Mesodermal cell (in vitro differentiated cells): Measurements from ENCODE around the gene CACUL1.

ENCODE experiments used
- H3K27ac ChIP-seq: 2 replicates; pipeline ENCODE4 v1.7.0; 2013; ENCODE audit warnings: mild to moderate bottlenecking, low read depth, low read length, moderate library complexity; ENCODE audit not compliant: severe bottlenecking
- H3K36me3 ChIP-seq: 2 replicates; pipeline ENCODE4 v1.7.1; 2013; ENCODE audit warnings: mild to moderate bottlenecking, low read length, moderate library complexity; ENCODE audit not compliant: control insufficient read depth, insufficient read depth
- H3K4me1 ChIP-seq: one replicate; pipeline ENCODE4 v1.7.1; 2013; ENCODE audit warnings: mild to moderate bottlenecking, low read length; ENCODE audit not compliant: insufficient read depth, control insufficient read depth, poor library complexity, severe bottlenecking
- H3K4me3 ChIP-seq: 2 replicates; pipeline ENCODE4 v1.7.0; 2013; ENCODE audit warnings: low read length, control low read depth, mild to moderate bottlenecking; ENCODE audit not compliant: insufficient read depth, poor library complexity, severe bottlenecking; ENCODE audit errors: extremely low read depth
- H3K9me3 ChIP-seq: 2 replicates; pipeline ENCODE4 v1.7.1; 2013; ENCODE audit warnings: mild to moderate bottlenecking, low read length, moderate library complexity; ENCODE audit not compliant: control insufficient read depth
- WGBS, 2 experiments: methylation state at CpG; one replicate each; pipeline ENCODE4 v1.1.5; 2013; ENCODE audit warnings: missing lambda C conversion rate in 2 of 2; ENCODE audit not compliant: insufficient coverage in 2 of 2; 5-methylcytosine and 5-hydroxymethylcytosine counted together

Gene CACUL1

GRCh38 chr10:118768041-118768919 is 13.5 kb upstream of the CACUL1 start:
- H3K4me1 ChIP-seq, result no peaks in the 10 kb centered on the region
- H3K36me3 ChIP-seq, result no peaks in the 10 kb centered on the region
- no peaks in the 10 kb centered on the region for H3K9me3 ChIP-seq
- H3K27ac ChIP-seq, result no peak overlapping the region
- 88 to 89% methylated on average over 4 to 5 of the region's 6 CpGs for WGBS, 2 experiments
- no peak overlapping the region for H3K4me3 ChIP-seq

- 90 to 93% methylated on average over 4 of the region's 6 CpGs for WGBS, 2 experiments
- Histone ChIP-seq H3K4me3 (no peak overlapping the region), H3K27ac (no peak overlapping the region), H3K4me1 (no peaks in the 10 kb centered on the region), H3K36me3 (no peaks in the 10 kb centered on the region), H3K9me3 (no peaks in the 10 kb centered on the region)
Measured at GRCh38 chr10:118767297-118768040, 12.7 kb upstream of the CACUL1 start.

GRCh38 chr10:118764195-118764594 is 9.4 kb upstream of the CACUL1 start:
- Histone ChIP-seq H3K36me3 (no peaks in the 10 kb centered on the region), H3K4me3 (no peak overlapping the region), H3K9me3 (no peaks in the 10 kb centered on the region), H3K27ac (no peak overlapping the region), H3K4me1 (no peaks in the 10 kb centered on the region)
- 96% methylated on average over 4 of the region's 4 CpGs; no CpG with 5 or more reads in 1 of the 2 experiments for WGBS, 2 experiments

GRCh38 chr10:118763202-118763988 is 8.6 kb upstream of the CACUL1 start:
- H3K4me1 ChIP-seq, result no peaks in the 10 kb centered on the region
- no peak overlapping the region for H3K4me3 ChIP-seq
- no peaks in the 10 kb centered on the region for H3K36me3 ChIP-seq
- H3K9me3 ChIP-seq, result no peaks in the 10 kb centered on the region
- H3K27ac ChIP-seq, result no peak overlapping the region
- 83 to 88% methylated on average over 1 to 2 of the region's 3 CpGs for WGBS, 2 experiments

- no peaks in the 10 kb centered on the region for H3K36me3 ChIP-seq
- H3K27ac ChIP-seq, result no peak overlapping the region
- H3K4me3 ChIP-seq, result no peak overlapping the region
- H3K9me3 ChIP-seq, result no peaks in the 10 kb centered on the region
- H3K4me1 ChIP-seq, result peaks cover 6% of the 10 kb centered on the region
- 91 to 92% methylated on average over 18 to 36 of the region's 36 CpGs for WGBS, 2 experiments
Measured at GRCh38 chr10:118760265-118760664, 5.5 kb upstream of the CACUL1 start.

- no peaks in the 10 kb centered on the region for H3K9me3 ChIP-seq
- no peak overlapping the region for H3K27ac ChIP-seq
- no peak overlapping the region for H3K4me3 ChIP-seq
- WGBS, 2 experiments, result no CpG with 5 or more reads among the region's 1 CpG
- H3K36me3 ChIP-seq, result no peaks in the 10 kb centered on the region
- H3K4me1 ChIP-seq, result peaks cover 6% of the 10 kb centered on the region
Measured at GRCh38 chr10:118758449-118758848, 3.7 kb upstream of the CACUL1 start.

GRCh38 chr10:118754229-118754555 is 578 bp downstream of the CACUL1 start:
- Histone ChIP-seq H3K36me3 (peaks cover 12% of the 10 kb centered on the region), H3K9me3 (no peaks in the 10 kb centered on the region), H3K4me1 (peaks cover 9% of the 10 kb centered on the region), H3K4me3 (peak overlapping the region; percentile 99), H3K27ac (peak overlapping the region; percentile 95)
- WGBS, 2 experiments, result 0 to 2% methylated on average over 6 to 18 of the region's 22 CpGs

- H3K36me3 ChIP-seq, result peaks cover 18% of the 10 kb centered on the region
- H3K9me3 ChIP-seq, result no peaks in the 10 kb centered on the region
- 9 to 13% methylated on average over 8 to 12 of the region's 17 CpGs for WGBS, 2 experiments
- peaks cover 9% of the 10 kb centered on the region for H3K4me1 ChIP-seq
- H3K27ac ChIP-seq, result peak overlapping the region; percentile 95
- peak overlapping the region; percentile 99 for H3K4me3 ChIP-seq
Measured at GRCh38 chr10:118753331-118754228, 1.2 kb downstream of the CACUL1 start.

- H3K36me3 ChIP-seq, result peaks cover 25% of the 10 kb centered on the region
- no peaks in the 10 kb centered on the region for H3K9me3 ChIP-seq
- no CpG with 5 or more reads among the region's 3 CpGs for WGBS, 2 experiments
- peaks cover 9% of the 10 kb centered on the region for H3K4me1 ChIP-seq
- H3K4me3 ChIP-seq, result no peak overlapping the region
- no peak overlapping the region for H3K27ac ChIP-seq
Measured at GRCh38 chr10:118752409-118752808, 2.4 kb downstream of the CACUL1 start.

GRCh38 chr10:118751265-118751664 is 3.5 kb downstream of the CACUL1 start:
- Histone ChIP-seq H3K27ac (no peak overlapping the region), H3K9me3 (no peaks in the 10 kb centered on the region), H3K4me1 (peaks cover 9% of the 10 kb centered on the region), H3K4me3 (no peak overlapping the region), H3K36me3 (peaks cover 29% of the 10 kb centered on the region)
- 100% methylated on average over 1 of the region's 1 CpG for WGBS, 2 experiments
